H9 (cell line): Measurements from ENCODE around the gene WIPI1. TPM values are rescaled to one million over a fixed set of nuclear protein-coding genes. Genes with fewer than 3 reads are reported as not detected.

Experiments
- DNase-seq: peaks from one replicate; pipeline ENCODE4 v3.0.0-alpha.2; 2017
- H2AFZ ChIP-seq: one replicate; pipeline ENCODE4 v1.6.1; 2013; ENCODE audit warnings: mild to moderate bottlenecking, low read length, control low read depth, moderate library complexity
- H2AK5ac ChIP-seq: 2 replicates; pipeline ENCODE4 v1.6.1; 2013; ENCODE audit warnings: low read length, control low read depth, mixed read lengths; ENCODE audit not compliant: insufficient read length
- H2BK120ac ChIP-seq: one replicate; pipeline ENCODE4 v1.6.1; 2013; ENCODE audit warnings: low read depth, mild to moderate bottlenecking, low read length, control low read depth, inconsistent platforms; ENCODE audit not compliant: poor library complexity, severe bottlenecking
- H2BK12ac ChIP-seq: 2 replicates; pipeline ENCODE4 v1.6.1; 2013; ENCODE audit warnings: low read length, control low read depth, mixed read lengths, low read depth; ENCODE audit not compliant: insufficient read length
- H2BK15ac ChIP-seq: 2 replicates; pipeline ENCODE4 v1.6.1; 2013; ENCODE audit warnings: low read depth, low read length, control low read depth
- H2BK20ac ChIP-seq: one replicate; pipeline ENCODE4 v1.6.1; 2013; ENCODE audit warnings: low read depth, mild to moderate bottlenecking, low read length, control low read depth, inconsistent platforms; ENCODE audit not compliant: poor library complexity, severe bottlenecking
- H2BK5ac ChIP-seq: 2 replicates; pipeline ENCODE4 v1.6.1; 2013; ENCODE audit warnings: low read length, control low read depth, mixed read lengths; ENCODE audit not compliant: insufficient read length
- H3K14ac ChIP-seq: 2 replicates; pipeline ENCODE4 v1.6.1; 2013; ENCODE audit warnings: low read length, control low read depth; ENCODE audit not compliant: insufficient read depth
- H3K18ac ChIP-seq: 2 replicates; pipeline ENCODE4 v1.6.1; 2013; ENCODE audit warnings: low read depth, mild to moderate bottlenecking, mixed read lengths, low read length, control low read depth; ENCODE audit not compliant: insufficient read length
- H3K23ac ChIP-seq: 2 replicates; pipeline ENCODE4 v1.6.1; 2013; ENCODE audit warnings: low read length, control low read depth, mixed read lengths, low read depth; ENCODE audit not compliant: insufficient read length
- H3K23me2 ChIP-seq: 2 replicates; pipeline ENCODE4 v1.6.1; 2013; ENCODE audit warnings: low read depth, mild to moderate bottlenecking, mixed read lengths, low read length, control low read depth; ENCODE audit not compliant: insufficient read length, poor library complexity, severe bottlenecking
- H3K27ac ChIP-seq: 2 replicates; pipeline ENCODE4 v1.5.1; 2013; ENCODE audit warnings: low read length, control low read depth, mixed read lengths, low read depth; ENCODE audit not compliant: insufficient read length
- H3K27me3 ChIP-seq: 2 replicates; pipeline ENCODE4 v1.6.1; 2013; ENCODE audit warnings: low read length, control low read depth, inconsistent platforms; ENCODE audit not compliant: insufficient read depth
- H3K4ac ChIP-seq: 2 replicates; pipeline ENCODE4 v1.6.1; 2013; ENCODE audit warnings: low read depth, mild to moderate bottlenecking, control low read depth, inconsistent platforms, low read length, moderate library complexity
- H3K4me1 ChIP-seq: 2 replicates; pipeline ENCODE4 v1.6.1; 2013; ENCODE audit warnings: low read length, control low read depth, inconsistent platforms; ENCODE audit not compliant: insufficient read depth
- H3K4me2 ChIP-seq: 2 replicates; pipeline ENCODE4 v1.6.1; 2013; ENCODE audit warnings: low read length, control low read depth, mixed read lengths; ENCODE audit not compliant: insufficient read length, insufficient read depth
- H3K56ac ChIP-seq: 2 replicates; pipeline ENCODE4 v1.6.1; 2013; ENCODE audit warnings: low read depth, mild to moderate bottlenecking, mixed read lengths, low read length, control low read depth; ENCODE audit not compliant: insufficient read length
- H3K79me1 ChIP-seq: 2 replicates; pipeline ENCODE4 v1.6.1; 2013; ENCODE audit warnings: low read depth, mild to moderate bottlenecking, moderate library complexity, low read length, control low read depth, inconsistent platforms; ENCODE audit not compliant: insufficient read depth, poor library complexity, severe bottlenecking
- H3K79me2 ChIP-seq: 2 replicates; pipeline ENCODE4 v1.6.1; 2013; ENCODE audit warnings: low read length, control low read depth, inconsistent platforms; ENCODE audit not compliant: insufficient read depth
- H3K9ac ChIP-seq: 2 replicates; pipeline ENCODE4 v1.6.1; 2013; ENCODE audit warnings: low read length, control low read depth, mixed read lengths; ENCODE audit not compliant: insufficient read length; ENCODE audit errors: extremely low read depth
- H3K9me3 ChIP-seq: one replicate; pipeline ENCODE4 v1.6.1; 2013; ENCODE audit warnings: low read depth, low read length, inconsistent platforms; ENCODE audit not compliant: control insufficient read depth
- H3T11ph ChIP-seq: one replicate; pipeline ENCODE4 v1.6.1; 2013; ENCODE audit warnings: mild to moderate bottlenecking, low read length, control low read depth, inconsistent platforms
- H4K20me1 ChIP-seq: one replicate; pipeline ENCODE4 v1.6.1; 2013; ENCODE audit not compliant: control insufficient read depth, insufficient read length, insufficient read depth
- H4K5ac ChIP-seq: 2 replicates; pipeline ENCODE4 v1.6.1; 2013; ENCODE audit warnings: low read depth, mild to moderate bottlenecking, mixed read lengths, low read length, control low read depth; ENCODE audit not compliant: insufficient read length
- H4K8ac ChIP-seq: replicated peaks from 2 replicates; pipeline ENCODE4 v1.6.1; 2013; ENCODE audit warnings: low read length, control low read depth, mixed read lengths, low read depth; ENCODE audit not compliant: insufficient read length
- H4K91ac ChIP-seq: 2 replicates; pipeline ENCODE4 v1.6.1; 2013; ENCODE audit warnings: low read depth, mild to moderate bottlenecking, moderate library complexity, mixed read lengths, low read length, control low read depth; ENCODE audit not compliant: insufficient read length
- H3K27ac Mint-ChIP-seq, 3 experiments: 2 replicates in 2 of 3; 3 replicates in 1 of 3; pipeline ENCODE4 v1.8.0; 2020 to 2021; ENCODE audit warnings: mixed read lengths in 3 of 3, mild to moderate bottlenecking in 1 of 3, moderate library complexity in 1 of 3
- H3K27me3 Mint-ChIP-seq: 2 replicates; pipeline ENCODE4 v1.8.0; 2021; ENCODE audit warnings: low read depth, mild to moderate bottlenecking, moderate library complexity, mixed read lengths
- H3K36me3 Mint-ChIP-seq, 3 experiments: 2 replicates in 2 of 3; 3 replicates in 1 of 3; pipeline ENCODE4 v1.8.0; 2020 to 2021; ENCODE audit warnings: low read depth in 3 of 3, mixed read lengths in 3 of 3; ENCODE audit not compliant: insufficient read depth in 1 of 3
- H3K4me1 Mint-ChIP-seq, 2 experiments: 2 replicates each; pipeline ENCODE4 v1.8.0; 2020; ENCODE audit warnings: mixed read lengths in 2 of 2
- H3K4me3 Mint-ChIP-seq, 2 experiments: 2 replicates in 1 of 2; 3 replicates in 1 of 2; pipeline ENCODE4 v1.8.0; 2020 to 2021; ENCODE audit warnings: mild to moderate bottlenecking in 2 of 2, mixed read lengths in 2 of 2, moderate library complexity in 1 of 2
- H3K9me3 Mint-ChIP-seq, 2 experiments: 2 replicates in 1 of 2; 3 replicates in 1 of 2; pipeline ENCODE4 v1.8.0; 2020; ENCODE audit warnings: mild to moderate bottlenecking in 2 of 2, mixed read lengths in 2 of 2, moderate library complexity in 1 of 2
- CTCF ChIP-seq: fragments of 200-600 bp; sonication (generic); conservative IDR thresholded peaks from 3 replicates; pipeline ENCODE4 v1.8.0; 2021; ENCODE audit warnings: antibody characterized with exemption, mild to moderate bottlenecking
- WGBS: extraction: QIAGEN DNeasy Blood & Tissue Kit; methylation state at CpG from one replicate; pipeline ENCODE4 v1.1.7; 2013; ENCODE audit warnings: missing lambda C conversion rate, low lambda C conversion rate, mixed read lengths; ENCODE audit not compliant: insufficient read length; ENCODE audit errors: extremely low coverage; 5-methylcytosine and 5-hydroxymethylcytosine counted together
- total RNA-seq: library from RNA; stranded (reverse); gene quantifications from 2 replicates; pipeline ENCODE4 v1.2.1, GENCODE V29; 2021

Gene WIPI1
- total RNA-seq, 1 experiment from 2014 or later, result 15.4 TPM

- H3K79me2 ChIP-seq, result no peaks in the 10 kb centered on the region
- H3K27me3 Mint-ChIP-seq, result no peaks in the 10 kb centered on the region
- no peak overlapping the region for H2BK12ac ChIP-seq
- no peak overlapping the region for H2BK20ac ChIP-seq
- no peaks in the 10 kb centered on the region; the same call in 1 of the 2 replicates for H3K27me3 ChIP-seq
- H3K9me3 ChIP-seq, result no peaks in the 10 kb centered on the region
- no peak for TF ChIP-seq CTCF
- H3K27ac Mint-ChIP-seq, result peak overlapping the region in 1 of 3 experiments; percentile 33; a peak in 3 of 7 replicates
- no CpG with 5 or more reads among the region's 8 CpGs for WGBS
- H3K4ac ChIP-seq, result no peak overlapping the region
- no peaks in the 10 kb centered on the region for H3K4me1 ChIP-seq
- H3K4me3 Mint-ChIP-seq, result no peak overlapping the region
- H4K91ac ChIP-seq, result no peak overlapping the region
- H3K4me2 ChIP-seq, result no peak overlapping the region
- DNase-seq, result no peak
- H3K23ac ChIP-seq, result no peak overlapping the region
- no peaks in the 10 kb centered on the region for H3K79me1 ChIP-seq
- no peaks in the 10 kb centered on the region for H3K9me3 Mint-ChIP-seq
- H3K14ac ChIP-seq, result no peak overlapping the region
- no peak overlapping the region for H4K8ac ChIP-seq
- H3K4me1 Mint-ChIP-seq, result no peaks in the 10 kb centered on the region
- H2BK15ac ChIP-seq, result no peak overlapping the region
- H3K23me2 ChIP-seq, result no peaks in the 10 kb centered on the region
- no peak overlapping the region for H3K9ac ChIP-seq
- no peak overlapping the region for H2AFZ ChIP-seq
- H2BK5ac ChIP-seq, result no peak overlapping the region
- H2BK120ac ChIP-seq, result no peak overlapping the region
- no peak overlapping the region for H4K5ac ChIP-seq
- H2AK5ac ChIP-seq, result no peak overlapping the region
- no peak overlapping the region for H3K18ac ChIP-seq
- no peak overlapping the region for H3K27ac ChIP-seq
- no peaks in the 10 kb centered on the region for H4K20me1 ChIP-seq
- H3K56ac ChIP-seq, result no peak overlapping the region
- H3T11ph ChIP-seq, result no peak overlapping the region
- H3K36me3 Mint-ChIP-seq, result peaks cover 13 to 15% (median 14%) of the 10 kb centered on the region in 3 experiments; a peak in 5 of 7 replicates
These were observed 11.6 kb downstream of the WIPI1 start for GRCh38 chr17:68445671-68446070.
